ENCODE measurements around the gene UGT2A3. TPM values are rescaled to one million over a fixed set of nuclear protein-coding genes. Genes with fewer than 3 reads are reported as not detected.
"Not testable (repeated sequence)": the region's sequence is repeated elsewhere in the genome, so short reads cannot be mapped to it uniquely, and the experiment has no call there.

UGT2A3 gene
- total and polyA plus RNA-seq, 4 donors: 13.5 TPM; not detected in 3

- 59 to 65% methylated on average over 3 of the region's 3 CpGs for WGBS, 2 donors
- no peak for ATAC-seq (ENCODE audit: low FRiP score)
These were observed 22.4 kb downstream of the UGT2A3 start for GRCh38 chr4:68929076-68929737.

GRCh38 chr4:68927165-68927564 lies 24.4 kb downstream of the UGT2A3 start:
- H3K9me3 ChIP-seq (ENCODE audit: control insufficient read depth, low read length): peaks cover 1% of the 10 kb centered on the region
- H3K36me3 ChIP-seq (ENCODE audit: control insufficient read depth in 1 of 2, insufficient read depth in 2 of 2, low read length in 1 of 2): no peaks in the 10 kb centered on the region
- no peaks in the 10 kb centered on the region for H3K27me3 ChIP-seq (ENCODE audit: control insufficient read depth in 1 of 2, insufficient read depth in 2 of 2, low read length in 1 of 2)
- DNase-seq (no peak), ATAC-seq (ENCODE audit: low FRiP score) (no peak)
- H3K4me1 ChIP-seq (ENCODE audit: control insufficient read depth in 1 of 2, insufficient read depth in 2 of 2, low read length in 2 of 2): no peaks in the 10 kb centered on the region
- intact Hi-C loops (cut with DNase I): no loop called here
- WGBS, 2 donors: 17 to 20% methylated on average over 3 of the region's 3 CpGs
- no peak overlapping the region for H3K27ac ChIP-seq (ENCODE audit: low read depth in 1 of 2, low read length in 2 of 2)
- no peak overlapping the region for H3K4me3 ChIP-seq (ENCODE audit: low read length in 2 of 2)

More at GRCh38 chr4:68929076-68929737, 22.4 kb downstream of the UGT2A3 start:
- intact Hi-C loops (cut with DNase I): loop anchor here in 1 of 2 donors (1.0 kb wide), 1 partner anchor 34 kb away; no protein-coding TSS in a partner anchor
- Histone ChIP-seq H3K36me3 (ENCODE audit: control insufficient read depth in 1 of 2, insufficient read depth in 2 of 2, low read length in 1 of 2) (no peaks in the 10 kb centered on the region), H3K9me3 (ENCODE audit: control insufficient read depth, low read length) (no peaks in the 10 kb centered on the region), H3K4me3 (ENCODE audit: low read length in 2 of 2) (no peak overlapping the region), H3K27me3 (ENCODE audit: control insufficient read depth in 1 of 2, insufficient read depth in 2 of 2, low read length in 1 of 2) (no peaks in the 10 kb centered on the region), H3K4me1 (ENCODE audit: control insufficient read depth in 1 of 2, insufficient read depth in 2 of 2, low read length in 2 of 2) (no peaks in the 10 kb centered on the region), H3K27ac (ENCODE audit: low read depth in 1 of 2, low read length in 2 of 2) (no peak overlapping the region)
- no peak for DNase-seq

GRCh38 chr4:68922202-68922601 lies 29.4 kb downstream of the UGT2A3 start:
- H3K4me3 ChIP-seq (ENCODE audit: low read length in 2 of 2); H3K9me3 ChIP-seq (ENCODE audit: control insufficient read depth, low read length); H3K36me3 ChIP-seq (ENCODE audit: control insufficient read depth in 1 of 2, insufficient read depth in 2 of 2, low read length in 1 of 2); DNase-seq; ATAC-seq (ENCODE audit: low FRiP score); H3K27ac ChIP-seq (ENCODE audit: low read depth in 1 of 2, low read length in 2 of 2); H3K27me3 ChIP-seq (ENCODE audit: control insufficient read depth in 1 of 2, insufficient read depth in 2 of 2, low read length in 1 of 2); intact Hi-C loops (cut with DNase I); H3K4me1 ChIP-seq (ENCODE audit: control insufficient read depth in 1 of 2, insufficient read depth in 2 of 2, low read length in 2 of 2): not testable (repeated sequence)
- WGBS, 2 donors: 58 to 59% methylated on average over 5 of the region's 5 CpGs

- intact Hi-C loops (cut with DNase I): no loop called here
- no peak overlapping the region for H3K27ac ChIP-seq (ENCODE audit: low read depth in 1 of 2, low read length in 2 of 2)
These were observed 30.6 kb downstream of the UGT2A3 start for GRCh38 chr4:68921051-68921450.

GRCh38 chr4:68917016-68917415 lies 34.6 kb downstream of the UGT2A3 start:
- ATAC-seq (ENCODE audit: low FRiP score) (no peak), DNase-seq (peak in 1 of 2 donors; percentile 55)
- Histone ChIP-seq H3K36me3 (ENCODE audit: control insufficient read depth in 1 of 2, insufficient read depth in 2 of 2, low read length in 1 of 2) (no peaks in the 10 kb centered on the region), H3K4me3 (ENCODE audit: low read length in 2 of 2) (no peak overlapping the region), H3K27ac (ENCODE audit: low read depth in 1 of 2, low read length in 2 of 2) (no peak overlapping the region), H3K4me1 (ENCODE audit: control insufficient read depth in 1 of 2, insufficient read depth in 2 of 2, low read length in 2 of 2) (no peaks in the 10 kb centered on the region), H3K27me3 (ENCODE audit: control insufficient read depth in 1 of 2, insufficient read depth in 2 of 2, low read length in 1 of 2) (no peaks in the 10 kb centered on the region), H3K9me3 (ENCODE audit: control insufficient read depth, low read length) (no peaks in the 10 kb centered on the region)
- intact Hi-C loops (cut with DNase I): no loop called here
- WGBS, 2 donors: 95 to 97% methylated on average over 8 of the region's 8 CpGs

More at GRCh38 chr4:68921051-68921450, 30.6 kb downstream of the UGT2A3 start:
- ATAC-seq (ENCODE audit: low FRiP score) (no peak), DNase-seq (no peak)
- Histone ChIP-seq H3K4me1 (ENCODE audit: control insufficient read depth in 1 of 2, insufficient read depth in 2 of 2, low read length in 2 of 2) (no peaks in the 10 kb centered on the region), H3K36me3 (ENCODE audit: control insufficient read depth in 1 of 2, insufficient read depth in 2 of 2, low read length in 1 of 2) (no peaks in the 10 kb centered on the region), H3K9me3 (ENCODE audit: control insufficient read depth, low read length) (peaks cover 1% of the 10 kb centered on the region), H3K4me3 (ENCODE audit: low read length in 2 of 2) (no peak overlapping the region), H3K27me3 (ENCODE audit: control insufficient read depth in 1 of 2, insufficient read depth in 2 of 2, low read length in 1 of 2) (no peaks in the 10 kb centered on the region)

GRCh38 chr4:68912807-68913206 lies 38.8 kb downstream of the UGT2A3 start:
- Histone ChIP-seq H3K27me3 (ENCODE audit: control insufficient read depth in 1 of 2, insufficient read depth in 2 of 2, low read length in 1 of 2) (no peaks in the 10 kb centered on the region), H3K36me3 (ENCODE audit: control insufficient read depth in 1 of 2, insufficient read depth in 2 of 2, low read length in 1 of 2) (no peaks in the 10 kb centered on the region), H3K4me3 (ENCODE audit: low read length in 2 of 2) (no peak overlapping the region), H3K27ac (ENCODE audit: low read depth in 1 of 2, low read length in 2 of 2) (no peak overlapping the region), H3K9me3 (ENCODE audit: control insufficient read depth, low read length) (no peaks in the 10 kb centered on the region), H3K4me1 (ENCODE audit: control insufficient read depth in 1 of 2, insufficient read depth in 2 of 2, low read length in 2 of 2) (no peaks in the 10 kb centered on the region)
- 66 to 72% methylated on average over 3 of the region's 3 CpGs for WGBS, 2 donors
- no peak for ATAC-seq (ENCODE audit: low FRiP score)
- intact Hi-C loops (cut with DNase I): no loop called here
- no peak for DNase-seq

- Histone ChIP-seq H3K36me3 (ENCODE audit: control insufficient read depth in 1 of 2, insufficient read depth in 2 of 2, low read length in 1 of 2) (no peaks in the 10 kb centered on the region), H3K4me3 (ENCODE audit: low read length in 2 of 2) (no peak overlapping the region), H3K4me1 (ENCODE audit: control insufficient read depth in 1 of 2, insufficient read depth in 2 of 2, low read length in 2 of 2) (no peaks in the 10 kb centered on the region), H3K9me3 (ENCODE audit: control insufficient read depth, low read length) (no peaks in the 10 kb centered on the region), H3K27me3 (ENCODE audit: control insufficient read depth in 1 of 2, insufficient read depth in 2 of 2, low read length in 1 of 2) (no peaks in the 10 kb centered on the region), H3K27ac (ENCODE audit: low read depth in 1 of 2, low read length in 2 of 2) (no peak overlapping the region)
- WGBS, 2 donors: 55 to 63% methylated on average over 2 of the region's 2 CpGs
- ATAC-seq (ENCODE audit: low FRiP score) (no peak), DNase-seq (no peak)
- intact Hi-C loops (cut with DNase I): no loop called here
These were observed 42.2 kb downstream of the UGT2A3 start for GRCh38 chr4:68909385-68909784.

GRCh38 chr4:68907788-68908700 lies 43.6 kb downstream of the UGT2A3 start:
- H3K4me3 ChIP-seq (ENCODE audit: low read length in 2 of 2): no peak overlapping the region
- 42 to 49% methylated on average over 3 of the region's 3 CpGs for WGBS, 2 donors
- H3K27me3 ChIP-seq (ENCODE audit: control insufficient read depth in 1 of 2, insufficient read depth in 2 of 2, low read length in 1 of 2): no peaks in the 10 kb centered on the region
- H3K36me3 ChIP-seq (ENCODE audit: control insufficient read depth in 1 of 2, insufficient read depth in 2 of 2, low read length in 1 of 2): no peaks in the 10 kb centered on the region
- intact Hi-C loops (cut with DNase I): no loop called here
- H3K9me3 ChIP-seq (ENCODE audit: control insufficient read depth, low read length): no peaks in the 10 kb centered on the region
- DNase-seq: no peak
- no peak overlapping the region for H3K27ac ChIP-seq (ENCODE audit: low read depth in 1 of 2, low read length in 2 of 2)
- H3K4me1 ChIP-seq (ENCODE audit: control insufficient read depth in 1 of 2, insufficient read depth in 2 of 2, low read length in 2 of 2): no peaks in the 10 kb centered on the region
- no peak for ATAC-seq (ENCODE audit: low FRiP score)

All from aorta (tissue), 5 donors.